Esophagus muscularis mucosa (tissue), 4 donors: ENCODE data around the gene NR2F1-AS1. TPM values are rescaled to one million over a fixed set of nuclear protein-coding genes. Genes with fewer than 3 reads are reported as not detected.

ENCODE experiments used
- DNase-seq: peaks from one replicate; pipeline ENCODE4 v3.0.0-alpha.2; 2017; ENCODE audit errors: extremely low spot score
- H3K27ac ChIP-seq, 4 donors: fragments of 200-600 bp; sonication (generic); replicated peaks in 1 of 4; 1 replicate in 3 of 4; 2 replicates in 1 of 4; pipeline ENCODE4 v1.5.1; 2016 to 2019; ENCODE audit warnings: mild to moderate bottlenecking in 1 of 4
- H3K27me3 ChIP-seq, 4 donors: fragments of 200-600 bp; sonication (generic); one replicate each; pipeline versions ENCODE4 v1.5.1 to v1.6.0; 2016 to 2019
- H3K36me3 ChIP-seq, 4 donors: fragments of 200-600 bp; sonication (generic); one replicate each; pipeline ENCODE4 v1.5.1; 2016 to 2019
- H3K4me1 ChIP-seq, 4 donors: fragments of 200-600 bp; sonication (generic); one replicate each; pipeline ENCODE4 v1.5.1; 2016 to 2019
- H3K4me3 ChIP-seq, 4 donors: fragments of 200-600 bp; sonication (generic); 1 replicate in 2 of 4; 2 replicates in 2 of 4; pipeline ENCODE4 v1.5.1; 2016 to 2019; ENCODE audit warnings: mild to moderate bottlenecking in 4 of 4, moderate library complexity in 1 of 4
- H3K9me3 ChIP-seq, 4 donors: fragments of 200-600 bp; sonication (generic); 1 replicate in 3 of 4; 2 replicates in 1 of 4; pipeline ENCODE4 v1.5.1; 2016 to 2019
- EP300 ChIP-seq: sonication (generic); formaldehyde crosslinking; IDR thresholded peaks from one replicate; pipeline ENCODE4 v1.6.1; 2017; ENCODE audit warnings: antibody characterized with exemption
- POLR2A ChIP-seq: fragments of 450-650 bp; IDR thresholded peaks from one replicate; pipeline ENCODE4 v1.6.1; 2017; ENCODE audit warnings: antibody characterized with exemption, moderate library complexity, mild to moderate bottlenecking, low read depth
- POLR2AphosphoS5 ChIP-seq, 2 donors: sonication (generic); formaldehyde crosslinking; IDR thresholded peaks; one replicate each; pipeline ENCODE4 v1.6.1; 2017; ENCODE audit warnings: antibody characterized with exemption in 2 of 2
- WGBS: methylation state at CpG from one replicate; pipeline ENCODE4 v1.1.5; 2018; 5-methylcytosine and 5-hydroxymethylcytosine counted together
- intact Hi-C: fragments of 100-400 bp; cut with DNase I; formaldehyde crosslinking; loops from one replicate; pipeline ENCODE4 v1.15.1; 2023
- total RNA-seq, 4 donors: library from RNA; depleted of rRNA; stranded (reverse); fragments of >200 nt; gene quantifications; one replicate each; pipeline versions ENCODE4 v1.1.0 to v1.2.1, GENCODE V29; 2016
- TF ChIP-seq, protein P1 (sequence below), 3 experiments: fragments of 200-600 bp in 2 of 3; fragments of 450-650 bp in 1 of 3; sonication (generic) in 2 of 3; IDR thresholded peaks; one replicate each; pipeline ENCODE4 v1.5.1; 2017 to 2019; ENCODE audit warnings: antibody characterized with exemption in 3 of 3, mild to moderate bottlenecking in 2 of 3, moderate library complexity in 1 of 3

NR2F1-AS1 gene
- total RNA-seq, 4 donors from 2014 or later: 8.6 to 22.8 (median 9.5) TPM

DNA sequence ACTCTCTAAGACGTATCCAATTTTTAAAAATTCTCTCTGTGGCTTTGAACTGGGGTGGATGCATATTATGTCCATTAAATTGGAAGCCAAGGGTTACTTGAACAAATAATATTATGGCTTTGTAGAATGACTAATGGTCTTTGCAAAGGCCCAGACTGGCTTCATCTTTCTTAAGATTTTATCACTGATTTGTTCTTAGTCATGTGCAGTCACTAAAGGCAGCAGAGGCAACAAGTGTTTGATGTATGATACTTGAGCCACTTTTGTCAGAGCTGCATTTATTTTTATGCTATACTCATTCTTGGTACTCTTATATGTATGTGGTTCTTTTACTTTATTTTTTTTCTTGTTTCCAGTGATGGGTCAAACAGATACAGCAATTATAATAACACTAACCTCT is 152.2 kb downstream of the NR2F1-AS1 start:
- DNase-seq: no peak
- TF ChIP-seq, protein P1, sequence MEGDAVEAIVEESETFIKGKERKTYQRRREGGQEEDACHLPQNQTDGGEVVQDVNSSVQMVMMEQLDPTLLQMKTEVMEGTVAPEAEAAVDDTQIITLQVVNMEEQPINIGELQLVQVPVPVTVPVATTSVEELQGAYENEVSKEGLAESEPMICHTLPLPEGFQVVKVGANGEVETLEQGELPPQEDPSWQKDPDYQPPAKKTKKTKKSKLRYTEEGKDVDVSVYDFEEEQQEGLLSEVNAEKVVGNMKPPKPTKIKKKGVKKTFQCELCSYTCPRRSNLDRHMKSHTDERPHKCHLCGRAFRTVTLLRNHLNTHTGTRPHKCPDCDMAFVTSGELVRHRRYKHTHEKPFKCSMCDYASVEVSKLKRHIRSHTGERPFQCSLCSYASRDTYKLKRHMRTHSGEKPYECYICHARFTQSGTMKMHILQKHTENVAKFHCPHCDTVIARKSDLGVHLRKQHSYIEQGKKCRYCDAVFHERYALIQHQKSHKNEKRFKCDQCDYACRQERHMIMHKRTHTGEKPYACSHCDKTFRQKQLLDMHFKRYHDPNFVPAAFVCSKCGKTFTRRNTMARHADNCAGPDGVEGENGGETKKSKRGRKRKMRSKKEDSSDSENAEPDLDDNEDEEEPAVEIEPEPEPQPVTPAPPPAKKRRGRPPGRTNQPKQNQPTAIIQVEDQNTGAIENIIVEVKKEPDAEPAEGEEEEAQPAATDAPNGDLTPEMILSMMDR (IDR thresholded peaks at IDR 0.05): no peak
- Histone ChIP-seq H3K4me3 (no peak overlapping the region), H3K27ac (no peak overlapping the region), H3K4me1 (peaks cover 0 to 10% (median 5%) of the 10 kb centered on the region in 4 donors), H3K9me3 (no peaks in the 10 kb centered on the region), H3K36me3 (no peaks in the 10 kb centered on the region), H3K27me3 (no peaks in the 10 kb centered on the region)
- WGBS: 98% methylated on average over 1 of the region's 1 CpG
- intact Hi-C loops: no loop called here

DNA sequence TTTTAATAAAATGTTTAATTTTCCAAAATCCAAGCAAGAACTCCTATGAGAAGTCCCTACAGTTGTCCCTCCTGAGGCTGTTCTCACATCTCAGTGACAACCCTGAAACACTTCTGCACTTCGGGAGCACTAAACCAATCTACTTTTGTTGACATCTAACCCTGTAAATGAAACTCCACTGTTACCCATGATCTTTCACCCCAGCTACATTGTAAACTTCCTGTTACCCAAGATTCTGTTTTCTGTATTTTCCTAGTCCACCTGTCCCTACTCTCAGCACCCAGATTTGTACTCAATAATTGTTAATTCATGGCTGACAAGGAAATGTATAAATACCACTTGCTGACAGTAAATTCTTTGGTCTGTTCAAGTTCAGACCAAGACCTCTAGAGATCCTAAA is 153.7 kb downstream of the NR2F1-AS1 start:
- Histone ChIP-seq H3K4me3 (no peak overlapping the region), H3K4me1 (peaks cover 0 to 10% (median 5%) of the 10 kb centered on the region in 4 donors), H3K27ac (no peak overlapping the region), H3K9me3 (no peaks in the 10 kb centered on the region), H3K36me3 (no peaks in the 10 kb centered on the region), H3K27me3 (no peaks in the 10 kb centered on the region)
- no peak for DNase-seq
- intact Hi-C loops: no loop called here
- TF ChIP-seq POLR2A: no peak
- 64% methylated on average over 1 of the region's 1 CpG for WGBS

DNA sequence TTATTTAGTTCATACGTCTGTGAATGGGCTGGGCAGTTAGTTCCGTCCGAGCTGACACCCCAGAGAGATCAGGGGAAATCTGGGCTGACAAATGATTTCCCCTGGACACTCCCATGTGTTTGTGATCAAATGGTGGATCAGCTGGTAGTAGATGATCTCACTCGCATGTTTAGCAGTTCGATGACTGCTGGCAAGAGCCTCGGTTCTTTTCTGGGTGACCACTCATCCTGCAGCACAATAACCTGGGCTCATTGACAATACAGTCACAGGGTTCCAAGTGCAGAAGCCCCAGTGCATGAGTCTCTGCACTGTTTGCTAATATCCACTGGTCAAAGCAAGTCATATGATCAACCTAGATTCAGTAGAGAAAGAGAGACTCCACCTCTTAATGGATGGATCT is 155.9 kb downstream of the NR2F1-AS1 start:
- TF ChIP-seq POLR2A (no peak), EP300 (no peak), POLR2AphosphoS5 (IDR thresholded peaks at IDR 0.05) (no peak)
- TF ChIP-seq, protein P1 (IDR thresholded peaks at IDR 0.05): no peak
- Histone ChIP-seq H3K9me3 (no peaks in the 10 kb centered on the region), H3K4me3 (no peak overlapping the region), H3K36me3 (no peaks in the 10 kb centered on the region), H3K27ac (no peak overlapping the region), H3K27me3 (no peaks in the 10 kb centered on the region), H3K4me1 (peaks cover 0 to 13% (median 7%) of the 10 kb centered on the region in 4 donors)
- WGBS: 75% methylated on average over 6 of the region's 6 CpGs
- intact Hi-C loops: no loop called here
- no peak for DNase-seq

DNA sequence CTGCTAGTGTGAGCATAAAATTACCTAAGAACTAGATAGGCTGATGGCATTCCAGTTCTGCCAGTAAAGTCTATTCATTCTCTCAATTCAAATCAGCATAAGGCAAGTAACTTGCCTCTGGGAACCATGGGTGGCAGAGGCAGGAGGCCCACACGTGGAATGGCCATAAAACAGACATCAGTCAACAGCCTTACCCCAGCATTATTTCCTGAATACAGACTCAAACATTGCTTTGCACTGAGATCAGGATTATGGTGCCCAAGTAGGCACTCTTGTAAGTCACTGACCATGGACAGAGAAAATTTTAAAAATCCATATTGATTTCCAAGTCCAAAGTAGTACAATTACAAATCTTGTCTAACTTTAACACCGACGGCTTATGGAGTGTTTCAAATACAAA is 157.7 kb downstream of the NR2F1-AS1 start:
- H3K4me1 ChIP-seq: peaks cover 0 to 15% (median 7%) of the 10 kb centered on the region in 4 donors
- DNase-seq: no peak
- H3K27ac ChIP-seq: no peak overlapping the region
- 70% methylated on average over 3 of the region's 3 CpGs for WGBS
- TF ChIP-seq, protein P1 (IDR thresholded peaks at IDR 0.05): no peak
- TF ChIP-seq EP300 (no peak), POLR2AphosphoS5 (IDR thresholded peaks at IDR 0.05) (no peak), POLR2A (no peak)
- H3K36me3 ChIP-seq: no peaks in the 10 kb centered on the region
- no peaks in the 10 kb centered on the region for H3K9me3 ChIP-seq
- H3K4me3 ChIP-seq: no peak overlapping the region
- intact Hi-C loops: no loop called here
- no peaks in the 10 kb centered on the region for H3K27me3 ChIP-seq

DNA sequence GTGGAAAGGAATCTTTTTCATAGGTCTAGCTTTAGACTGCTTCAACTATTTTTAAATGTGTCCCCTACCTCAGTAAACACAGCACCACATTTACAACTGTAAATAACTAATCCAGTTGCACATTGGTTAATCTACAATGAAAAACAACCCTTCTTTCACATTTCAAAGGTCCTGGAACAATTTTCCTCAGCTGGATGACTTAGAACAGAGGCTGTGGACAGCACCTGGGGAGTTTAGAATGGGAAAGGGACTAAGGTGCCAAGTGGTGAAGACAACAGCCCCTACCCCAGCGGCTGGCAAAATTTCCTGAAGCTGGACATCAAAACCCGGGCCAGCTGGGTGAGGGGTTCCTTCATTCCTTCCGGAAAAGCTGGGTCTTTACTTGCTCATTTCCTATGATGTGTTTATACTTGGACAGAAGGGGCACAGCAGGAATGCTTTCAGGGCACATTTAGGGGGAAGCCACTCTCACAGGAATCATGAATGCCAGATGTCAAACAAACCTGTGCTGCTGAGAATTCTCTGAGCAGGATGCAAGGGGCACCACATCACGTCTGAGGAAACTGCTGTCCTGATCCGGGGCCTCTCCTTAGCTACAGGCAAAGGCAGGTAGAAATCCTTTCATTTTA is 158.3 kb downstream of the NR2F1-AS1 start:
- intact Hi-C loops: no loop called here
- TF ChIP-seq POLR2AphosphoS5 (IDR thresholded peaks at IDR 0.05) (no peak), EP300 (no peak), POLR2A (no peak)
- TF ChIP-seq, protein P1 (IDR thresholded peaks at IDR 0.05): no peak
- Histone ChIP-seq H3K36me3 (no peaks in the 10 kb centered on the region), H3K4me3 (no peak overlapping the region), H3K27me3 (no peaks in the 10 kb centered on the region), H3K4me1 (peaks cover 0 to 15% (median 7%) of the 10 kb centered on the region in 4 donors), H3K9me3 (no peaks in the 10 kb centered on the region), H3K27ac (no peak overlapping the region)
- WGBS: 59% methylated on average over 5 of the region's 5 CpGs
- DNase-seq: no peak
